ENCODE data around the gene PCDHB10.

- no peak for TF ChIP-seq GATA3 (IDR thresholded peaks at IDR 0.05; ENCODE audit: low read depth, low read length)
- TF ChIP-seq GATA2 (IDR thresholded peaks at IDR 0.05; ENCODE audit: low read depth, low read length) = no peak
Measured at GRCh38 chr5:141172381-141173204, 19.6 kb upstream of the PCDHB10 start, which contains the start of gene PCDHB7.
